ENCODE data around the gene CNTFR.

DNA sequence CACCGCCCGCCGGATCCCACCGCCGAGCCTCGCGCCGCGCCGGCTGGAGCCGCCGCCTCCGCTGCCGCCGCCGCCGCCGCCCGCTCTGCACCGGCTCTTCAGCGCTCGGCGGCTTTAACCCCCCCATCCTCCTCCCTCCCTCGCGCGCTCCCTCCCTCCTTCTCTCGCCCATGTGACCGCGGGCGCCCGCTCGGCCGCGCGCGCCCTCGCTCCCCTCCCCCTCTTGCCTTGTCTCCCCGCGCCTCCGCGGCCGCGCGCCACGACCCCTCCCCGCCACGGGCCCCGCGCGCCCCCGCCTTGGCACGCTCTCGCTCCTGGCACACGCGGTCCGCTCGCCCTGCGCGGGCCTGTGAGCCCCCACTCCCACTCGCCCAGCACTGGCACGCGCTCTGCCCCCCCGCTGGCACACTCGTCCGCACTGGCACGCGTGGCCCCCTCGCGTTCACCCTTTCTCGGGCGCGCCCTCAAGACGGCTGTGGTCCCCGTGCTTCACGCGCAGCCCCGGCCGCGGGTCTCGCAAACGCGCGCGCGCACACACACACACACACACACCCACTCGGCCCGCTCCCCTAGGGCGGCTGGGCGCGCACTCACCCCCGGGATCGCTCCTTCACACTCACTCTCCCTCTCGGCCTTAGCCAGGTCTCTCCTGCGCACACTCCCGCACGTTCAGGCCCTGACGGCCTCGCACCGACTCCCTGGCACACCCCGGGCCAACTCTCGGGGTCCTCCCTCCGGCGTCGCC lies at the start of gene CNTFR:
- no peak for TF ChIP-seq POLR2A (IDR thresholded peaks at IDR 0.05)
- no peak for TF ChIP-seq CTCF (IDR thresholded peaks at IDR 0.05)
